Measurements from ENCODE around the gene SYNC. TPM values are rescaled to one million over a fixed set of nuclear protein-coding genes. Genes with fewer than 3 reads are reported as not detected.

SYNC gene
- total RNA-seq, 2 experiments from 2014 or later: 0.09 TPM; not detected in 1

DNA sequence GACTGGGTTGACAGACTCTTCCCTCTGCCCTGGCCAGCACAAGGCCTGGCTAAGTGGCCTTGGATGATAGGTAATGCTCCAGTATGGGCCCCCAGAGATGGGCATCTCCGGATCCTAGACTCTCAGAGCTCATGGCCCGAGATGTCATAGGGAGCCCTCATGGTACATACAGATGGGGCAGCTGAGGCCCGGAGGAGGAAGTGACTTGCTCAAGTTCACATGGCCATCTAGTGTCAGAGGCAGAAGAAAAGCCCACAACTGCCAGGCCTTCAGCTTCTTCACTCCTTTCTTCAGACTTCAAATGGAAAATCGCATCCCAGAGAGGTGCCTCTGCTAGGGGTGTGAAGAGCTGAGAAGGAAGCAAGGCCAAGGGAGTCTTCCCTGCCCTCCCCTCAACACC is 46.8 kb upstream of the SYNC start:
- H2AFZ ChIP-seq (ENCODE audit: low read length): no peak overlapping the region
- H4K20me1 ChIP-seq (ENCODE audit: insufficient read depth, low read length): no peaks in the 10 kb centered on the region
- no peaks in the 10 kb centered on the region for H3K79me2 ChIP-seq (ENCODE audit: insufficient read depth, low read depth, low read length)
- no TSS peak for BruUV-seq (replicated peaks)
- POLR2A ChIA-PET: no interaction called here
- H3K9me3 ChIP-seq (ENCODE audit: low read length): no peaks in the 10 kb centered on the region
- no peak overlapping the region for H3K4me3 ChIP-seq (ENCODE audit: low read depth, low read length, poor library complexity, severe bottlenecking)
- H3K27ac ChIP-seq (ENCODE audit: low read depth, low read length, poor library complexity, severe bottlenecking): no peak overlapping the region
- no peak overlapping the region for H3K4me2 ChIP-seq (ENCODE audit: low read length)
- H3K4me1 ChIP-seq (ENCODE audit: insufficient read depth, low read length, poor library complexity, severe bottlenecking): peaks cover 2% of the 10 kb centered on the region
- TF ChIP-seq, protein P1, sequence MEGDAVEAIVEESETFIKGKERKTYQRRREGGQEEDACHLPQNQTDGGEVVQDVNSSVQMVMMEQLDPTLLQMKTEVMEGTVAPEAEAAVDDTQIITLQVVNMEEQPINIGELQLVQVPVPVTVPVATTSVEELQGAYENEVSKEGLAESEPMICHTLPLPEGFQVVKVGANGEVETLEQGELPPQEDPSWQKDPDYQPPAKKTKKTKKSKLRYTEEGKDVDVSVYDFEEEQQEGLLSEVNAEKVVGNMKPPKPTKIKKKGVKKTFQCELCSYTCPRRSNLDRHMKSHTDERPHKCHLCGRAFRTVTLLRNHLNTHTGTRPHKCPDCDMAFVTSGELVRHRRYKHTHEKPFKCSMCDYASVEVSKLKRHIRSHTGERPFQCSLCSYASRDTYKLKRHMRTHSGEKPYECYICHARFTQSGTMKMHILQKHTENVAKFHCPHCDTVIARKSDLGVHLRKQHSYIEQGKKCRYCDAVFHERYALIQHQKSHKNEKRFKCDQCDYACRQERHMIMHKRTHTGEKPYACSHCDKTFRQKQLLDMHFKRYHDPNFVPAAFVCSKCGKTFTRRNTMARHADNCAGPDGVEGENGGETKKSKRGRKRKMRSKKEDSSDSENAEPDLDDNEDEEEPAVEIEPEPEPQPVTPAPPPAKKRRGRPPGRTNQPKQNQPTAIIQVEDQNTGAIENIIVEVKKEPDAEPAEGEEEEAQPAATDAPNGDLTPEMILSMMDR (conservative IDR thresholded peaks at IDR 0.05; ENCODE audit: low read length): no peak
- no peak for TF ChIP-seq EZH2phosphoT487 (IDR thresholded peaks at IDR 0.05; ENCODE audit: borderline replicate concordance, low read depth, low read length)
- intact Hi-C loops (cut with micrococcal nuclease; ENCODE audit: unreplicated experiment): no loop called here
- DNase-seq (ENCODE audit: low spot score): no peak
- H3K9me2 ChIP-seq (ENCODE audit: insufficient read depth, low read length): no peaks in the 10 kb centered on the region
- H3K36me3 ChIP-seq (ENCODE audit: insufficient read depth, low read length): no peaks in the 10 kb centered on the region
- CTCF ChIA-PET (ENCODE audit: unreplicated experiment): no interaction called here

DNA sequence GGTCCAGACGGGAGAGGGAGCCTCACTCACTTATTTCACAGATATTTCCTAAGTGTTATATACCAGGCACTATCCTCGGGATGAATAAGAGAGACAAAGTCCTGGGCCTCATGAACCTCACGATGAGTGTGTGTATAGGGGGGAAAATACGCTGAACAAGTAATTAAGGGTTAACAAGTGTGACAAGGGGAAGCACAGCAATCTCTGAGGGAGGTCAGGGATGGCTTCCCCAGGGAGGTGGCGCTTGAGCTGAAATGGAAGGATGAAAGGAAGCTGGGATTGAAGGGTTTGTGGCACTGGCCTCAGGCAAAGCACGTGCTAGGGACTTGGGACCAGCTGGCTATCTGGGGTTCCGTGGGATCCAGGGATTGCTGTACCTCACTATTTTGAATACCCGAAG is 46.4 kb upstream of the SYNC start:
- no peaks in the 10 kb centered on the region for H3K79me2 ChIP-seq (ENCODE audit: insufficient read depth, low read depth, low read length)
- no peaks in the 10 kb centered on the region for H3K9me2 ChIP-seq (ENCODE audit: insufficient read depth, low read length)
- H2AFZ ChIP-seq (ENCODE audit: low read length): no peak overlapping the region
- no peak overlapping the region for H3K4me2 ChIP-seq (ENCODE audit: low read length)
- H3K4me1 ChIP-seq (ENCODE audit: insufficient read depth, low read length, poor library complexity, severe bottlenecking): no peaks in the 10 kb centered on the region
- intact Hi-C loops (cut with micrococcal nuclease; ENCODE audit: unreplicated experiment): no loop called here
- no peak for DNase-seq (ENCODE audit: low spot score)
- no peak overlapping the region for H3K4me3 ChIP-seq (ENCODE audit: low read depth, low read length, poor library complexity, severe bottlenecking)
- H3K36me3 ChIP-seq (ENCODE audit: insufficient read depth, low read length): no peaks in the 10 kb centered on the region
- no peak for TF ChIP-seq EZH2phosphoT487 (IDR thresholded peaks at IDR 0.05; ENCODE audit: borderline replicate concordance, low read depth, low read length)
- TF ChIP-seq, protein P1 (conservative IDR thresholded peaks at IDR 0.05; ENCODE audit: low read length): no peak
- H4K20me1 ChIP-seq (ENCODE audit: insufficient read depth, low read length): no peaks in the 10 kb centered on the region
- CTCF ChIA-PET (ENCODE audit: unreplicated experiment): no interaction called here
- POLR2A ChIA-PET: no interaction called here
- no peaks in the 10 kb centered on the region for H3K9me3 ChIP-seq (ENCODE audit: low read length)
- H3K27ac ChIP-seq (ENCODE audit: low read depth, low read length, poor library complexity, severe bottlenecking): no peak overlapping the region
- no TSS peak for BruUV-seq (replicated peaks)

DNA sequence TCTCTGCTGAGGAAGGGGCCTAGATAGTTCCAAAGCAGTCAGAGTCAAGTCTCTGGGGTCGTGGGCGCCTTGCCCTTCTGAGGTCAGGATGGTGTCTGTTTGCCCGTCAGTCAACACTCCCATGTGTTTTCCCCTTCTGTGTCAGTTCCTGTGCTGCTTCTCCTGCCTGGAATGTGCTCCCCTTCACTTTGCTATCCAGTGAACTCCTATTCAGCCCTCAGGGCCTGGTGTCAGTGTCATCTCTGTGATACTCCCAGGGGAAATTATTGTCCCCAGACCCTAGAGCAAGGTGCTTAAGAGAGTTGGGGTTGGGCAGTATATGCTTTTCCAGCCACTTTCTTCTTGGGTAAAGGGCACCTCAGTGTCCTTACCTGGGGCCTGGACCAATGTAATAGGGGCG is 45.8 kb upstream of the SYNC start:
- POLR2A ChIA-PET: no interaction called here
- H2AFZ ChIP-seq (ENCODE audit: low read length): no peak overlapping the region
- TF ChIP-seq EZH2phosphoT487 (IDR thresholded peaks at IDR 0.05; ENCODE audit: borderline replicate concordance, low read depth, low read length): no peak
- TF ChIP-seq, protein P1 (conservative IDR thresholded peaks at IDR 0.05; ENCODE audit: low read length): no peak
- H3K36me3 ChIP-seq (ENCODE audit: insufficient read depth, low read length): no peaks in the 10 kb centered on the region
- H3K4me1 ChIP-seq (ENCODE audit: insufficient read depth, low read length, poor library complexity, severe bottlenecking): no peaks in the 10 kb centered on the region
- no peaks in the 10 kb centered on the region for H3K9me3 ChIP-seq (ENCODE audit: low read length)
- H3K9me2 ChIP-seq (ENCODE audit: insufficient read depth, low read length): no peaks in the 10 kb centered on the region
- no peaks in the 10 kb centered on the region for H4K20me1 ChIP-seq (ENCODE audit: insufficient read depth, low read length)
- H3K4me3 ChIP-seq (ENCODE audit: low read depth, low read length, poor library complexity, severe bottlenecking): no peak overlapping the region
- no peak overlapping the region for H3K27ac ChIP-seq (ENCODE audit: low read depth, low read length, poor library complexity, severe bottlenecking)
- no peaks in the 10 kb centered on the region for H3K79me2 ChIP-seq (ENCODE audit: insufficient read depth, low read depth, low read length)
- no TSS peak for BruUV-seq (replicated peaks)
- no peak for DNase-seq (ENCODE audit: low spot score)
- CTCF ChIA-PET (ENCODE audit: unreplicated experiment): no interaction called here
- intact Hi-C loops (cut with micrococcal nuclease; ENCODE audit: unreplicated experiment): no loop called here
- H3K4me2 ChIP-seq (ENCODE audit: low read length): no peak overlapping the region
